AG08395 (cell line): Measurements from ENCODE around the gene TMEM86B.
A peak's percentile ranks its signal among the peaks of the same experiment; 100 is the strongest.

Experiments
- DNase-seq: peaks from one replicate; pipeline ENCODE4 v3.0.0; 2012; ENCODE audit warnings: mixed read lengths, low spot score

The TMEM86B gene

GRCh38 chr19:55257461-55258420 lies 29.2 kb upstream of the TMEM86B start:
- peak; percentile 30 for DNase-seq

GRCh38 chr19:55256562-55257460 lies 28.2 kb upstream of the TMEM86B start:
- DNase-seq, result no peak

- DNase-seq, result no peak
Measured at GRCh38 chr19:55255618-55256423, 27.3 kb upstream of the TMEM86B start.

- no peak for DNase-seq
Measured at GRCh38 chr19:55254625-55254977, 26.0 kb upstream of the TMEM86B start.

GRCh38 chr19:55253842-55254624 lies 25.5 kb upstream of the TMEM86B start:
- no peak for DNase-seq

- no peak for DNase-seq
Measured at GRCh38 chr19:55252760-55253663, 24.4 kb upstream of the TMEM86B start.

- DNase-seq, result no peak
Measured at GRCh38 chr19:55251341-55252081, 22.9 kb upstream of the TMEM86B start.

GRCh38 chr19:55250262-55251036 lies 21.9 kb upstream of the TMEM86B start:
- DNase-seq, result no peak

GRCh38 chr19:55249841-55250240 lies 21.3 kb upstream of the TMEM86B start:
- DNase-seq, result no peak

GRCh38 chr19:55248704-55249103 lies 20.1 kb upstream of the TMEM86B start:
- no peak for DNase-seq

GRCh38 chr19:55248166-55248675 lies 19.7 kb upstream of the TMEM86B start:
- no peak for DNase-seq

- peak; percentile 57 for DNase-seq
Measured at GRCh38 chr19:55247621-55248099, 19.1 kb upstream of the TMEM86B start.

GRCh38 chr19:55246462-55247451 lies 18.2 kb upstream of the TMEM86B start:
- DNase-seq, result no peak

- no peak for DNase-seq
Measured at GRCh38 chr19:55245236-55245904, 16.8 kb upstream of the TMEM86B start.

- no peak for DNase-seq
Measured at GRCh38 chr19:55244004-55244680, 15.6 kb upstream of the TMEM86B start.

GRCh38 chr19:55242517-55242916 lies 14.0 kb upstream of the TMEM86B start:
- DNase-seq, result no peak
